Aorta (tissue), 5 donors: ENCODE results near the gene CD4. TPM values are rescaled to one million over a fixed set of nuclear protein-coding genes. Genes with fewer than 3 reads are reported as not detected.

Experiments used
- ATAC-seq: fragments of 200-7000 bp; cut with Tn5 transposase; one replicate; pipeline ENCODE4 v1.9.1; 2022; ENCODE audit warnings: moderate library complexity; ENCODE audit not compliant: low FRiP score
- DNase-seq, 2 donors: peaks; one replicate each; pipeline ENCODE4 v3.0.0-alpha.2; 2020
- H3K27ac ChIP-seq, 2 donors: one replicate each; pipeline ENCODE4 v1.5.1; 2013; ENCODE audit warnings: low read length in 2 of 2, mild to moderate bottlenecking in 2 of 2, moderate library complexity in 2 of 2, control low read depth in 1 of 2, inconsistent platforms in 1 of 2, low read depth in 1 of 2
- H3K27me3 ChIP-seq, 2 donors: one replicate each; pipeline ENCODE4 v1.6.1; 2013; ENCODE audit warnings: control low read depth in 1 of 2, low read length in 1 of 2, mild to moderate bottlenecking in 1 of 2, moderate library complexity in 1 of 2; ENCODE audit not compliant: insufficient read depth in 2 of 2, control insufficient read depth in 1 of 2
- H3K36me3 ChIP-seq, 2 donors: one replicate each; pipeline ENCODE4 v1.6.1; 2013; ENCODE audit warnings: control low read depth in 1 of 2, low read length in 1 of 2, mild to moderate bottlenecking in 1 of 2; ENCODE audit not compliant: insufficient read depth in 2 of 2, control insufficient read depth in 1 of 2
- H3K4me1 ChIP-seq, 2 donors: one replicate each; pipeline ENCODE4 v1.6.1; 2013; ENCODE audit warnings: low read length in 2 of 2, control low read depth in 1 of 2, mild to moderate bottlenecking in 1 of 2, moderate library complexity in 1 of 2; ENCODE audit not compliant: insufficient read depth in 2 of 2, control insufficient read depth in 1 of 2
- H3K4me3 ChIP-seq, 2 donors: one replicate each; pipeline ENCODE4 v1.5.1; 2013; ENCODE audit warnings: low read length in 2 of 2, control low read depth in 1 of 2, mild to moderate bottlenecking in 1 of 2
- H3K9me3 ChIP-seq: one replicate; pipeline ENCODE4 v1.6.1; 2013; ENCODE audit warnings: mild to moderate bottlenecking, low read length; ENCODE audit not compliant: control insufficient read depth
- WGBS, 2 donors: extraction: QIAGEN DNeasy Blood & Tissue Kit; methylation state at CpG; one replicate each; pipeline ENCODE4 v1.1.7; 2013; 5-methylcytosine and 5-hydroxymethylcytosine counted together
- intact Hi-C, 2 donors: fragments of 100-400 bp; cut with DNase I; formaldehyde crosslinking; loops; one replicate each; pipeline versions ENCODE4 v1.14.2 to v1.15.0; 2022
- polyA plus RNA-seq, 2 donors: library from polyadenylated mRNA; stranded (reverse); fragments of 200-250 nt; gene quantifications; one replicate each; pipeline ENCODE4 v1.2.3, GENCODE V29; 2013
- total RNA-seq, 2 donors: library from RNA; stranded (reverse); fragmentation: NEBNext Ultra II Directional; extraction: Animal tissue kit (Norgen Biotek cat#: 25700); gene quantifications; one replicate each; pipeline ENCODE4 v1.2.1, GENCODE V29; 2021
- donor health status: healthy with polysubstance abuse.
- donor health status: Bipolar disorder and iron deficiency.
- donor health status: DM: no; HTN: no; CAD: no.
- donor health status: DM: no; HTN: no; CAD: no.
- donor health status: DM: yes; HTN: yes; CAD: no.

CD4 gene
- total and polyA plus RNA-seq, 4 donors, result 2.1 to 40.6 (median 17.2) TPM

- Histone ChIP-seq H3K4me3 (no peak overlapping the region), H3K9me3 (no peaks in the 10 kb centered on the region), H3K4me1 (no peaks in the 10 kb centered on the region), H3K36me3 (no peaks in the 10 kb centered on the region), H3K27ac (no peak overlapping the region), H3K27me3 (no peaks in the 10 kb centered on the region)
- no peak for ATAC-seq
- intact Hi-C loops, result no loop called here
- no peak for DNase-seq
- WGBS, 2 donors, result 85 to 86% methylated on average over 1 of the region's 1 CpG
Observed at GRCh38 chr12:6810758-6811157, 21.4 kb downstream of the CD4 start.

- Histone ChIP-seq H3K27me3 (no peaks in the 10 kb centered on the region), H3K36me3 (no peaks in the 10 kb centered on the region), H3K27ac (no peak overlapping the region), H3K4me1 (no peaks in the 10 kb centered on the region), H3K4me3 (no peak overlapping the region), H3K9me3 (no peaks in the 10 kb centered on the region)
- WGBS, 2 donors, result 63% methylated on average over 4 of the region's 4 CpGs
- ATAC-seq (no peak), DNase-seq (no peak)
- intact Hi-C loops, result no loop called here
Observed at GRCh38 chr12:6813363-6813762, 24.0 kb downstream of the CD4 start.

GRCh38 chr12:6816598-6816997 lies 27.3 kb downstream of the CD4 start:
- DNase-seq (no peak), ATAC-seq (no peak)
- no peak overlapping the region for H3K4me3 ChIP-seq
- no peaks in the 10 kb centered on the region for H3K4me1 ChIP-seq
- WGBS, 2 donors, result 71 to 77% methylated on average over 3 of the region's 3 CpGs
- H3K27me3 ChIP-seq, result no peaks in the 10 kb centered on the region
- no peaks in the 10 kb centered on the region for H3K36me3 ChIP-seq
- H3K27ac ChIP-seq, result no peak overlapping the region
- intact Hi-C loops, result no loop called here
- H3K9me3 ChIP-seq, result no peaks in the 10 kb centered on the region

GRCh38 chr12:6817098-6817497 lies 27.8 kb downstream of the CD4 start:
- 79 to 81% methylated on average over 7 to 8 of the region's 8 CpGs for WGBS, 2 donors
- no peak for DNase-seq
- H3K27me3 ChIP-seq, result no peaks in the 10 kb centered on the region
- no peaks in the 10 kb centered on the region for H3K36me3 ChIP-seq
- H3K4me1 ChIP-seq, result no peaks in the 10 kb centered on the region
- H3K4me3 ChIP-seq, result no peak overlapping the region
- H3K27ac ChIP-seq, result no peak overlapping the region
- ATAC-seq, result no peak
- no peaks in the 10 kb centered on the region for H3K9me3 ChIP-seq
- intact Hi-C loops, result no loop called here

GRCh38 chr12:6817662-6818157 lies 28.4 kb downstream of the CD4 start:
- no peak for DNase-seq
- Histone ChIP-seq H3K27ac (no peak overlapping the region), H3K4me3 (no peak overlapping the region), H3K36me3 (no peaks in the 10 kb centered on the region), H3K4me1 (no peaks in the 10 kb centered on the region), H3K27me3 (no peaks in the 10 kb centered on the region), H3K9me3 (no peaks in the 10 kb centered on the region)
- intact Hi-C loops, result no loop called here
- WGBS, 2 donors, result 80 to 89% methylated on average over 20 of the region's 20 CpGs
- no peak for ATAC-seq

GRCh38 chr12:6818222-6818621 lies 28.9 kb downstream of the CD4 start:
- intact Hi-C loops, result no loop called here
- DNase-seq (no peak), ATAC-seq (no peak)
- H3K4me1 ChIP-seq, result no peaks in the 10 kb centered on the region
- 35 to 41% methylated on average over 7 to 10 of the region's 10 CpGs for WGBS, 2 donors
- no peak overlapping the region for H3K4me3 ChIP-seq
- H3K36me3 ChIP-seq, result no peaks in the 10 kb centered on the region
- no peaks in the 10 kb centered on the region for H3K27me3 ChIP-seq
- H3K27ac ChIP-seq, result no peak overlapping the region
- no peaks in the 10 kb centered on the region for H3K9me3 ChIP-seq

- no peak overlapping the region for H3K4me3 ChIP-seq
- ATAC-seq (no peak), DNase-seq (no peak)
- no peaks in the 10 kb centered on the region for H3K27me3 ChIP-seq
- 69% methylated on average over 5 of the region's 5 CpGs for WGBS, 2 donors
- H3K4me1 ChIP-seq, result no peaks in the 10 kb centered on the region
- H3K36me3 ChIP-seq, result no peaks in the 10 kb centered on the region
- no peaks in the 10 kb centered on the region for H3K9me3 ChIP-seq
- no peak overlapping the region for H3K27ac ChIP-seq
- intact Hi-C loops, result no loop called here
Observed at GRCh38 chr12:6818645-6819044, 29.3 kb downstream of the CD4 start.

- intact Hi-C loops, result loop anchor here in 1 of 2 donors (10.0 kb wide), 1 partner anchor 205 kb away; no protein-coding TSS in a partner anchor
- ATAC-seq, result no peak
Observed at GRCh38 chr12:6819106-6820030, 30.0 kb downstream of the CD4 start.

GRCh38 chr12:6820166-6820565 lies 30.8 kb downstream of the CD4 start:
- no peaks in the 10 kb centered on the region for H3K27me3 ChIP-seq

More at GRCh38 chr12:6819106-6820030, 30.0 kb downstream of the CD4 start:
- no peaks in the 10 kb centered on the region for H3K4me1 ChIP-seq
- no peaks in the 10 kb centered on the region for H3K36me3 ChIP-seq
- H3K4me3 ChIP-seq, result no peak overlapping the region
- H3K27ac ChIP-seq, result no peak overlapping the region
- 79 to 83% methylated on average over 12 to 13 of the region's 13 CpGs for WGBS, 2 donors
- no peaks in the 10 kb centered on the region for H3K9me3 ChIP-seq
- no peaks in the 10 kb centered on the region for H3K27me3 ChIP-seq
- DNase-seq, result peak in 1 of 2 donors; percentile 43

More at GRCh38 chr12:6820166-6820565, 30.8 kb downstream of the CD4 start:
- ATAC-seq, result no peak
- intact Hi-C loops, result loop anchor here in 1 of 2 donors (10.0 kb wide), 1 partner anchor 205 kb away; no protein-coding TSS in a partner anchor
- no peaks in the 10 kb centered on the region for H3K4me1 ChIP-seq
- no peaks in the 10 kb centered on the region for H3K9me3 ChIP-seq
- 73 to 74% methylated on average over 5 of the region's 5 CpGs for WGBS, 2 donors
- no peak overlapping the region for H3K27ac ChIP-seq
- DNase-seq, result peak in 1 of 2 donors; percentile 28
- no peak overlapping the region for H3K4me3 ChIP-seq
- no peaks in the 10 kb centered on the region for H3K36me3 ChIP-seq
